ENCODE results near the gene SPATA2. TPM values are rescaled to one million over a fixed set of nuclear protein-coding genes. Genes with fewer than 3 reads are reported as not detected.

SPATA2 gene
- total and polyA plus RNA-seq, 2 of the 13 experiments (the other 11 are each of a cell fraction or from before 2014, with no cell fraction given) = 3.2 to 8.7 TPM

GRCh38 chr20:49916146-49917002 is 1.0 kb upstream of the SPATA2 start (continued):
- TF ChIP-seq ZNF609 (CRISPR knock-in tag; IDR thresholded peaks at IDR 0.05; ENCODE audit: borderline replicate concordance) (peak; percentile 96), ZBTB7B (CRISPR knock-in tag; IDR thresholded peaks at IDR 0.05) (peak; percentile 89), ZNF749 (CRISPR knock-in tag; IDR thresholded peaks at IDR 0.05; ENCODE audit: borderline replicate concordance) (0 out of 2 replicates have a peak, but pooled peaks have one; percentile 44), KDM6A (CRISPR knock-in tag; IDR thresholded peaks at IDR 0.05; ENCODE audit: low read depth) (peak; percentile 99), ZNF83 (CRISPR knock-in tag; IDR thresholded peaks at IDR 0.05; ENCODE audit: borderline replicate concordance) (no peak), NAIF1 (CRISPR knock-in tag; IDR thresholded peaks at IDR 0.05; ENCODE audit: borderline replicate concordance) (no peak; the same call in none of the 2 replicates), ZNF432 (CRISPR knock-in tag; IDR thresholded peaks at IDR 0.05; ENCODE audit: borderline replicate concordance) (peak; percentile 73; the same call in 1 of the 2 replicates), ARNT2 (CRISPR knock-in tag; IDR thresholded peaks at IDR 0.05; ENCODE audit: low read depth) (no peak; the same call in 1 of the 2 replicates), CENPX (CRISPR knock-in tag; IDR thresholded peaks at IDR 0.05) (no peak), ZNF296 (CRISPR knock-in tag; conservative IDR thresholded peaks at IDR 0.05) (no peak), ZNF382 (CRISPR knock-in tag; IDR thresholded peaks at IDR 0.05; ENCODE audit: borderline replicate concordance) (no peak), THRA (CRISPR knock-in tag; IDR thresholded peaks at IDR 0.05; ENCODE audit: borderline replicate concordance) (peak; percentile 87), ZNF770 (CRISPR knock-in tag; IDR thresholded peaks at IDR 0.05) (peak; percentile 87)

All from HepG2 (cell line).